HepG2 (cell line): ENCODE data around the gene PCYOX1L. TPM values are rescaled to one million over a fixed set of nuclear protein-coding genes. Genes with fewer than 3 reads are reported as not detected.
A peak's percentile ranks its signal among the peaks of the same experiment; 100 is the strongest.

ENCODE experiments used
- BRCA1 ChIP-seq: sonication (generic); formaldehyde crosslinking; IDR thresholded peaks from 2 replicates; pipeline ENCODE4 v1.4.0; 2020; ENCODE audit warnings: missing genetic modification reagents
- DMAP1 ChIP-seq: IDR thresholded peaks from 2 replicates; pipeline ENCODE4 v1.6.1; 2016
- GMEB2 ChIP-seq: IDR thresholded peaks from 2 replicates; pipeline ENCODE4 v1.6.1; 2016; ENCODE audit warnings: missing biosample characterization, missing genetic modification reagents, low read depth
- GRHL1 ChIP-seq: sonication (generic); formaldehyde crosslinking; conservative IDR thresholded peaks from 2 replicates; pipeline ENCODE4 v1.8.0; 2022; ENCODE audit warnings: missing genetic modification reagents
- KLF15 ChIP-seq: sonication (generic); formaldehyde crosslinking; IDR thresholded peaks from 2 replicates; pipeline ENCODE4 v1.8.1; 2023; ENCODE audit warnings: borderline replicate concordance, mild to moderate bottlenecking, inconsistent platforms, missing genetic modification reagents, mixed read lengths
- MBNL3 ChIP-seq: fragments of 250-450 bp; sonication (Bioruptor Pico); conservative IDR thresholded peaks from 2 replicates; pipeline ENCODE4 v1.8.0; 2022; ENCODE audit warnings: mild to moderate bottlenecking, inconsistent platforms
- MTF1 ChIP-seq: sonication (generic); formaldehyde crosslinking; IDR thresholded peaks from 2 replicates; pipeline ENCODE4 v1.5.0; 2020; ENCODE audit warnings: missing genetic modification reagents
- PCBP2 ChIP-seq: fragments of 200-400 bp; formaldehyde crosslinking; optimal IDR thresholded peaks from 2 replicates; pipeline ENCODE3; 2018; ENCODE audit warnings: low read length, low read depth; ENCODE audit not compliant: poor library complexity, severe bottlenecking
- RNF219 ChIP-seq: sonication (generic); formaldehyde crosslinking; IDR thresholded peaks from 2 replicates; pipeline ENCODE4 v1.5.0; 2020; ENCODE audit warnings: mild to moderate bottlenecking, missing genetic modification reagents
- SKI ChIP-seq: fragments of 450-650 bp; IDR thresholded peaks from one replicate; pipeline ENCODE4 v1.6.1; 2018; ENCODE audit warnings: mild to moderate bottlenecking; ENCODE audit not compliant: partially characterized antibody
- SNAI1 ChIP-seq: sonication (generic); formaldehyde crosslinking; IDR thresholded peaks from 2 replicates; pipeline ENCODE4 v1.5.0; 2020; ENCODE audit warnings: mild to moderate bottlenecking, missing genetic modification reagents, borderline replicate concordance
- SNAPC5 ChIP-seq: sonication (generic); formaldehyde crosslinking; IDR thresholded peaks from 2 replicates; pipeline ENCODE4 v1.8.1; 2023; ENCODE audit warnings: mild to moderate bottlenecking, missing genetic modification reagents, borderline replicate concordance
- TGIF2 ChIP-seq: IDR thresholded peaks from 2 replicates; pipeline ENCODE4 v1.6.1; 2016; ENCODE audit warnings: control low read depth, missing compliant biosample characterization
- ZBTB3 ChIP-seq: sonication (generic); formaldehyde crosslinking; IDR thresholded peaks from 2 replicates; pipeline ENCODE4 v1.4.0; 2020; ENCODE audit warnings: low read depth, mild to moderate bottlenecking, moderate library complexity, missing genetic modification reagents, borderline replicate concordance
- ZKSCAN5 ChIP-seq: sonication (generic); formaldehyde crosslinking; IDR thresholded peaks from 2 replicates; pipeline ENCODE4 v1.5.1; 2020; ENCODE audit warnings: mild to moderate bottlenecking, missing genetic modification reagents
- ZNF232 ChIP-seq: sonication (generic); formaldehyde crosslinking; IDR thresholded peaks from 2 replicates; pipeline ENCODE4 v1.4.0; 2020; ENCODE audit warnings: missing genetic modification reagents, borderline replicate concordance
- ZNF264 ChIP-seq: sonication (generic); formaldehyde crosslinking; IDR thresholded peaks from 2 replicates; pipeline ENCODE4 v1.4.0; 2020; ENCODE audit warnings: missing genetic modification reagents
- ZNF292 ChIP-seq: sonication (generic); formaldehyde crosslinking; IDR thresholded peaks from 2 replicates; pipeline ENCODE4 v1.8.1; 2022; ENCODE audit warnings: mild to moderate bottlenecking, low read depth, missing genetic modification reagents, borderline replicate concordance
- ZNF382 ChIP-seq: sonication (generic); formaldehyde crosslinking; IDR thresholded peaks from 2 replicates; pipeline ENCODE4 v1.5.0; 2020; ENCODE audit warnings: missing genetic modification reagents, mild to moderate bottlenecking, borderline replicate concordance
- ZNF446 ChIP-seq: sonication (generic); formaldehyde crosslinking; IDR thresholded peaks from 2 replicates; pipeline ENCODE4 v1.5.0; 2020; ENCODE audit warnings: mild to moderate bottlenecking, missing genetic modification reagents
- ZNF550 ChIP-seq: sonication (generic); formaldehyde crosslinking; IDR thresholded peaks from 2 replicates; pipeline ENCODE4 v1.4.0; 2020; ENCODE audit warnings: mild to moderate bottlenecking, missing genetic modification reagents, borderline replicate concordance
- ZNF577 ChIP-seq: sonication (generic); formaldehyde crosslinking; IDR thresholded peaks from 2 replicates; pipeline ENCODE4 v1.4.0; 2020; ENCODE audit warnings: mild to moderate bottlenecking, low read depth, missing genetic modification reagents, borderline replicate concordance
- ZNF674 ChIP-seq: sonication (generic); formaldehyde crosslinking; IDR thresholded peaks from 2 replicates; pipeline ENCODE4 v1.5.0; 2020; ENCODE audit warnings: low read depth, mild to moderate bottlenecking, missing genetic modification reagents
- ZNF678 ChIP-seq: sonication (generic); formaldehyde crosslinking; IDR thresholded peaks from 2 replicates; pipeline ENCODE4 v1.4.0; 2020; ENCODE audit warnings: mild to moderate bottlenecking, missing genetic modification reagents
- ZNF691 ChIP-seq: sonication (generic); formaldehyde crosslinking; IDR thresholded peaks from 2 replicates; pipeline ENCODE4 v1.4.0; 2020; ENCODE audit warnings: missing genetic modification reagents, low read depth, mild to moderate bottlenecking, borderline replicate concordance
- polyA plus RNA-seq, 8 experiments: library from polyadenylated mRNA; depleted of rRNA in 3 of 8; stranded (reverse) in 7 of 8; unstranded in 1 of 8; fragments of >200 nt; fragmentation: Illumina TruSeq in 4 of 8; extraction: Trizol in 4 of 8; gene quantifications; 2 replicates each; pipeline versions ENCODE4 v1.2.1 to v1.2.3, GENCODE V29; 2011 to 2016; ENCODE audit warnings: low read depth in 4 of 8, missing spikeins in 1 of 8, mixed read lengths in 1 of 8; ENCODE audit not compliant: insufficient read depth in 1 of 8
- total RNA-seq, 5 experiments: library from RNA; depleted of rRNA; stranded (reverse); fragments of >200 nt; fragmentation: Illumina TruSeq; extraction: Trizol; gene quantifications; 2 replicates each; pipeline ENCODE4 v1.2.3, GENCODE V29; 2016; ENCODE audit warnings: low read depth in 1 of 5

The PCYOX1L gene
- total and polyA plus RNA-seq, 2 of the 13 experiments (the other 11 are each of a cell fraction or from before 2014, with no cell fraction given) = 1.00 to 3.7 TPM

GRCh38 chr5:149380466-149381121 lies 22.7 kb downstream of the PCYOX1L start (continued):
- TF ChIP-seq ZNF691 (no peak), ZNF678 (CRISPR knock-in tag) (no peak), RNF219 (no peak), ZNF674 (CRISPR knock-in tag) (no peak), SNAPC5 (CRISPR knock-in tag) (no peak), KLF15 (CRISPR knock-in tag) (no peak), ZNF446 (CRISPR knock-in tag) (no peak), MTF1 (CRISPR knock-in tag) (no peak), GMEB2 (CRISPR knock-in tag) (no peak), TGIF2 (CRISPR knock-in tag) (no peak), SKI (no peak), MBNL3 (CRISPR knock-in tag) (no peak), ZBTB3 (CRISPR knock-in tag) (no peak), PCBP2 (no peak), ZNF232 (CRISPR knock-in tag) (no peak), BRCA1 (CRISPR knock-in tag) (no peak), ZNF292 (peak; percentile 64; the same call in 1 of the 2 replicates), GRHL1 (no peak), ZNF264 (CRISPR knock-in tag) (no peak), ZNF577 (CRISPR knock-in tag) (no peak), DMAP1 (CRISPR knock-in tag) (0 out of 2 replicates have a peak, but pooled peaks have one; percentile 47), ZNF382 (CRISPR knock-in tag) (no peak), ZNF550 (CRISPR knock-in tag) (no peak), ZKSCAN5 (CRISPR knock-in tag) (no peak), SNAI1 (CRISPR knock-in tag) (no peak)
